Fibroblast of the conjunctiva (primary cell): ENCODE data around the gene FTCDNL1.

ENCODE experiments used
- DNase-seq: peaks from one replicate; pipeline ENCODE4 v3.0.0-alpha.2; 2010; ENCODE audit warnings: low read depth

FTCDNL1 gene

DNA sequence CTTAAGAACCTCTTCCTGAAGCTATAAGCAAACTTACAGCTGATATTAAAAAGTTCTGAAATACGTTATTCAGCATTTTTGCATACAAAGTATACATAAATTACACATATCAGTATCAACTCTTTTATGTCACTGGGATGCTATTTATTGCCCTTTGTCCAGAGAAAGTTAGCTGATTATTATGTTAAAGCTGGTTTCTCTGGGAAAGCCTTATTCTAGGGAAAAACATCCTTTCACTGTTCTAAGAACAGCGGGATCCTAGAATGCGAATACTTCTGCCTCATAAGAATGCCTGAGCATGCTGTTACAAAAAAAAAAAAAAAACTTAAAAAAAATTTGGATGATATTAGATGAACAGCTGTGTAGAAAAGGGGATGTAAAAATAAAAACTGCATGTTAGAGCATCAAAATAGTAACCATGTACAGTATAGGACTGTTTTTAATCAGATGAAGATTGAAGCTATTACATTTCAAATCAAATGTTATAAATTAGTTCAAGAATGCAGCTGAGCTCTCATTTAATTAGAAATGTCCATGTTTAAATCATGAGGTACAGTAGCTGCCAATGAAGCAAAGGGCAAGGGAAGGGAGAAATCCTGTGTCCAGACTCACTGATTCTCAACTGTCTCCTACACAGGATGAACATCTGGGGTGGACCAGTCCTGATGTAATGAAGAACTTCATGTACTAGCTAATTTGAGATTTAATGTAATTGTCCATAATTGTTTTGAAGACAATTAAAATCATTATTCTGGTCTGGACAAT is 8.2 kb downstream of the FTCDNL1 start:
- no peak for DNase-seq

DNA sequence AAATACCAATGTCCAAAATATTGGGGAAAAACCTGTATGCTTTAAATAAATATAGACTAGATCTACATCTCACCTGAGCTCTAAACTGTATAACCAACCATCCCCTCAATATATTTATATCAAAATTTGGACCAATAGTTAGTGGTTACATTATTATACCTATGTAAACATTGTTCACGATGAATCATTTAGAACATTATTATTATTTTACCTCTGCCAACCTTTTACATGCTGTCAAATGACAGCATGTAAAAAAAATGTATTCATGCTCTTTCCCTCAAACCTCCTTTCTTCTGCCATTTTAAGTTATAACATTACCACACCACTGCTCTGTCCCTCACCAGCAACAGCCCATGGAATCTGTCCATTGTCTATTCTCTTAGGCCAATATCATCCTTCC is 9.6 kb downstream of the FTCDNL1 start:
- no peak for DNase-seq

DNA sequence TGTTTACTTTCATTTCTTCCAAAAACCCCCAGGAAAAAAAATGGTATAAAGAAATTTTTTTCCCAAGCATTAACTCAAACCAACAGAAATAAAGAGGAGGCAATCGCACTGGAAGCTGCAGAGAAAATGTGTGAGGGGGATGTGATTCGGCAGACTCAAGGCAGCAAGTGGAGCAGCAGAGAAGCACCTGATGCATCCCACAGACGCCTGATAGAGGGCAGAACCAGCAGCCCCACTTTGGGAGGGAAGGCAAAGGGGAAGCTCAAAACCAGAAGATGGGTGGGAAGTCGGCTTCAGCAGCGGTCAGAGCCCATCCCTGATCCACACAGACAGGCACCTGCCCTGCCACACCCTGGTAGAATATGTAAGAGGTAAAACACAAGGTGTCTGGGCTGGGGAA is 12.6 kb downstream of the FTCDNL1 start:
- DNase-seq = no peak

- DNase-seq = no peak
Measured at GRCh38 chr2:199836943-199837342, 14.0 kb downstream of the FTCDNL1 start.

GRCh38 chr2:199833525-199833924 is 17.5 kb downstream of the FTCDNL1 start:
- DNase-seq = no peak

DNA sequence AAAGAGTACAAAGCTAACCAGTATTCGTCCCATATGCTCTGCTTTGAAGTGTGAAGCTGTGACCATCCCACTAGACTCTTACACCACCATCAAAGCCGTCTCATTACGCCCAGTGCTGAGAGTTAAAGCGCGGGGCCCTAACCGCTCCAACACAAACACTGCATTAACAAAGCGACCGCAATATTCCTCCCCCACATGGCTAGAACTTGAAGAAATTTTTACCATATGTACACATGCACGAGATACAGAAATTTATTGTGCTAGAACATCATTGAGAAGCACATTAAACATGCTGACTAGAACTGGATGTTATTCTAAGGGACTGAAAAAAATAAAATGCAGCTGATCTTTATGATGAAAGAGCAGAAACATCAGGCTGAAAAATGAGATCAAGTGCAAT is 20.5 kb downstream of the FTCDNL1 start:
- no peak for DNase-seq

DNA sequence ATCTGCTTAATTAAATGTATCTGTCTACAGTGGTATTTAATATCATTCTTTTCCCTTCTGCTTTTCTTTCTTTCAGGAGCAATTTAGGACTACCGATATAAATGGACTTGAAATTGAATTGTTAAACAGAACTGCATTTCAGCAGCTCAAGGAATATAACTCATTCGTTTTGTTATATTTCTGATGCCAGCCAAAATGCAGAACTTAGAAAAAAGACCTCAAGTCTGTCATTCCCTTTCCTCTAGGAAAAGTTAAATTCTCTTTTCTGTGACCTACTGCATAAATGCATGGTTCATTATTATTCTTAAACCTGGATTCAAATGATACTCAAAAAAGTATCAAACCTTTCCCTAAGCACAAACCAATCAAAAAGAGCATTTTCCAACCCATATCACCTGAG is 21.4 kb downstream of the FTCDNL1 start:
- no peak for DNase-seq

- no peak for DNase-seq
Measured at GRCh38 chr2:199819746-199820145, 31.2 kb downstream of the FTCDNL1 start.

DNA sequence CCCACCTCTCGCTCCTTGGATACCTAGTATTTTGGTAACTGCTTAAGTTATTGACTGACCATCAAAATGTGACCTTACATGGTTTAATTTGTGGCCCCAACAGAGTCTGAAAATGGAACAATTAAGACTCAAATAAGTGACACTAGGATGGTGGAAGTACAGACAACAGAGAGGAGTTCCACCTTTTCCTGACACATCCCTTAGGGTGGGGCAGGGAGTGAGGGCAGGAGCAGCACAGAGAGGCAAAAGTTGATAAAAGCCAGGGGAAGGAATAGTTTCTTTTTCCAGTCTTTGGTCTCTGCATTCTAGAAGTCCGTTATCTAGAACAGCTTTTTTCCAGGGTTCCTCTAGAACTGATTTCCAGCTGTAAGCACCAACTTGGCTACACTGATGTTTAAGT is 32.2 kb downstream of the FTCDNL1 start:
- no peak for DNase-seq

- no peak for DNase-seq
Measured at GRCh38 chr2:199818026-199818425, 33.0 kb downstream of the FTCDNL1 start.

GRCh38 chr2:199814817-199815211 is 36.2 kb downstream of the FTCDNL1 start:
- DNase-seq = no peak

DNA sequence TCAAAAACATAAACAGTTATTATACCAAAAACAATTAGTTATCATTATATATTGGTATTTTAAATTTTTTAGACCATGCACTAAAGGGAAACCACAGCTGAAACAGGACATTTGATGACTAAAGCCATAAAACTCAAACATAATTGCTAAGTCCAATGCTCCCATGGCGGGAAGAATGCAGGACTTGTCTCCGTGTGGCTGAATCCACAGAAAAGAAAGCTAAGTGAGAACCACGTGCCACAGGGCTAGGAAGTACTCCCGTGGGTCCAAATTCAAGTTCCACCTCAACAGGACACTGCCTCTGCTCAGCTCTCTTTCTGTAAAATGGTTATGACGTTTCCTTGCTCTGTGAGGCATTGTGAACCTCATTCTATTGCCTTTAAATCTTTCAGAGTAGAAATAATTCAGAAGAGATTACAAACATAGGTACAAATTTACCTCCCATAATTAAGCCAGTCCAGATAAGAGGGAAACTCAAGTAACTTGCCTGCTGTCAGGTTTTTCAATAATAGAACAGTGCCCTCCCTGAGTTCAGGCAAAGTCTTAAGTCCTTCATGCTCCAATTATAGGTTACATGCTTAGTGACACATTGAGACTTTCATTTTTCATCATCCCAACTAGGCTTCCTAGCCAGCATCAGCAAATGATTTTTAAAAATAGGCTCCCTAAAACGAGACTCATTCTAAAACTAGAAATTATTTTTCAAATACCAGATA is 36.7 kb downstream of the FTCDNL1 start:
- no peak for DNase-seq

GRCh38 chr2:199812493-199812892 is 38.5 kb downstream of the FTCDNL1 start:
- DNase-seq = no peak

DNA sequence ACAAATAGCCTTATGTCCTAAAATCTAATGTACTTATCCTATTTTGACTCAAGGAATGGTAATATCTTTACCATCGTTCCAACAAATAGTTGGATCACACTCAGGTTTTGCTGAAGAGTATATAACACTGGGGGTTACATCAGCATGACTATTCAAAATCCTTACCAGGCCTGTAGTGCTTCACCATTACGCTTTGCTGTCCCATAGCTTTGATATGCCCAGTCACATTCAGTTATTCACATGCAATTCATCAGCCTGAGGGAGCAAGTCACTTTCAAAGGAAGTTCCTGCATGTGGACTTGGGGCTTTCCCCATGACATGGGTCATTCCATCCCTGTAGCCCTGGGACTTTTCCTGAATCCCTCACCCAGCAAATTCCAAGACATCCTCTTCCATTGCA is 39.6 kb downstream of the FTCDNL1 start:
- DNase-seq = no peak

DNA sequence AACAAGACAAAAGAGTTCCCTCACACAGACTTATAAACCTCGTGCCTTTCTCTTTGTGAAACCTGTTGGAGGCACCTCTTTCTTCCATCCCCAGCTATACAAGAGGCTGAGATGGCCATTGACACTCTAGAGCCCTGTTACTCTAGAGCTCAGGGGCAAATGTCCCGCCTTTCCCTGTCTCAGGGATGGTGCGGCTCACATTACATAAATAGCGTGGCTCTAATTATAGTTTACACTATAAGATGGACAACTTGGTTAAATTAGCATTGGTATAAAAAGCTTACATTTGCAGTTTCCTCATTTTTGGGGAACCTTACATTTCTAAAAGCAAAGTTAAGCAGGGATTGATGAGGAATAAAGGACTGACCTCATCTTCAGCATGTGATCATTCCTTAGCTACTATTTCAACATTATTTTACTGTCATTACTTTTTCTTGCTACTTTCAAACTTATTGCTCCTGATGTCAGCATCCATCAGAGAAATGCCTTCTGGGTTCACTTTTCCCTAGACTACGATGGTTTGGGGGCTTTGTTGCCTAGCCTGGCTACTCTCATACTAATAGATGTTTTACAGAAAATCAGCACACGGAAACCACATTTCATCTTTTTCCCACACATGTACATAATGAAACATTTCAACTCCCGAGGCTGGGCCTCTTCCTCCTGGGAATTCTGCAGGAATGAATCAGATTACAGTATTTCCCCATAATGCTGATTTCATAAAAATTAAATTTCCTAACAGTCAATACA is 40.4 kb downstream of the FTCDNL1 start:
- DNase-seq = peak; percentile 1

- DNase-seq = no peak
Measured at GRCh38 chr2:199807966-199808365, 43.0 kb downstream of the FTCDNL1 start.

DNA sequence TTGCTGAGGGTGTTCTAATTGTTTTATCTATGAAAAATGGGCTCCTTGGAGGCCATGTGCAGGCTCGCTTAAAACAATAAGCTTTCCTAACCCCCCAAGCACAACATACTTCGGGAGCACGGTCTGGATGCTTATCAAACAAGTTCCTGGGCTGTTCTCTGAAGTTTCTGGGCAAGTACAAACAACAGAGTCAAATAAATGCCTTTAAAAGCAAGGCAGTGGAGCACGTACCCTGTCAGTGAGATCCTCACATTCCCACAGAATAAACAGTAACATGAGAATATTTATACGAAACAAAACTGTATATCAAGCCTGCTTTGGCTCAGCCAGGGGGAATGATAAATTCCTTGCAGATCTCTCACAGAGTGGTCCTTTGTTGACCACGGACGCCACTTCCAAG is 44.8 kb downstream of the FTCDNL1 start:
- no peak for DNase-seq

DNA sequence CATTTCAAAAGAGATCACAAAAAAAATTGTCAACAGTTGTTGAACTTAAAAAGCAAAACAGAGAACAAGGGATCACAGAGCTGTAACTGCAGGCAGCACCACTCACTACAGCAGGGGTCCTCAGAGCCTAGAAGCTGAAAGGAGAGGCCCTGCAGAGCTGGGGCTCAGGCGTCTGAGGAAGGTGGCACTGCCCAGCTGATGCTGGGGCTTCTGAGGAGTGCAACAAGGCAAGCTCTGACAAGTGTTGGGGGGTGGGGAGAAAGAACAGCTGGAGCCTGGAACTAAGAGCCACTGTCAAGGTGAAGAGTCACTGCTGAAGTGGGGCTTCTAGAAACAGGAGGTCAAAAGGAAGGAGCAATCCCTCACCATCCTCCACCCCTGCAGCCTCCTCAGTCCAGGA is 46.2 kb downstream of the FTCDNL1 start:
- no peak for DNase-seq

- no peak for DNase-seq
Measured at GRCh38 chr2:199798831-199799580, 52.0 kb downstream of the FTCDNL1 start.

DNA sequence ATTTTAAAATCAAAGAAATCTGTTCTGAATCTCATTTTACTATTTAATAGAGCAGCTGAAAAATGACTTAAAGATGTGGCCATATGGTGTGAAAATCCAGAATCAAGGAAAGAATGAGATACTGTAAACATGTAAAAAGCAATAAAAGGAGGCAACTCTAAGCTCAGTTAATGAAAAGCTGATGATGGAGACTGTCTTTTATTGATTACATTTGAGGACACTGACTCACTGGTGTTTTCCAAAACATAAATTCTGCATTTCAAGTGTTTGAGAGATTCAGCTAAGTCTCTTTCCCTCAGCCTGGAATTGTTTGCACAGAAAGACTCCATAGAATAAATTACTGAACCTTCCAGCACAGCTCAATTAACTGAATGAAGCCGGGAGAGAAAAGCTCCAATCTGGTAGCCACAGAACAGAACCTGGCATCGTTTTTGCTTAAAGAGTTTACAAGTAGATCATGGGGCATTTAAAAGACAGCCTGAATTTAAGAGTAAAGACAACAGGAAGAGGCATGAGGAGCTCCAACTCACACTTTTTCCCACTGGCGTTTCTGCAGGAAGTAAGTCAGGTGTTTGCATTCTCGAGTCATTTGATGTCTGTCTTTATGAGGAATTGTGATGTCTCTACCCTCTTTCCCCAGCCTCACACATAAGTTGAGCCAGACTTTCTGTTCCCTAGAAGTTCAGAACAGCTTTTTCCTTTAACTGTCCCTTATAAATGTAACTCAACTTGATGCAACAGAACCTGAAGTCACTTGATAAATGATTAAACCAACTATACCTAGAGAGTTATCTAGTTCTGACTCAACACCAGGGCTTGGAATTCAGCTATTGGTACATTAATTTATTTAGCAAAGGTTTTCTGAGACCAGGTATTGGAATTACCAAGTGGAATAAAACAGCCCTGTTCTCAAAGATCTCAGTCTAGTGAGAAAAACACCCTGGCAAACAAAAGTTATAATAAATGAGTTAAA is 53.3 kb downstream of the FTCDNL1 start:
- DNase-seq = no peak

GRCh38 chr2:199792381-199792780 is 58.6 kb downstream of the FTCDNL1 start:
- no peak for DNase-seq
